HEK293T (cell line): Measurements from ENCODE around the gene BLTP2.

ENCODE experiments used
- FOXK2 ChIP-seq: fragments of 450-650 bp; IDR thresholded peaks from 2 replicates; pipeline ENCODE4 v1.6.1; 2016; ENCODE audit warnings: mild to moderate bottlenecking
- NFRKB ChIP-seq: fragments of 450-650 bp; IDR thresholded peaks from 2 replicates; pipeline ENCODE4 v1.6.1; 2016; ENCODE audit warnings: mild to moderate bottlenecking, moderate library complexity

DNA sequence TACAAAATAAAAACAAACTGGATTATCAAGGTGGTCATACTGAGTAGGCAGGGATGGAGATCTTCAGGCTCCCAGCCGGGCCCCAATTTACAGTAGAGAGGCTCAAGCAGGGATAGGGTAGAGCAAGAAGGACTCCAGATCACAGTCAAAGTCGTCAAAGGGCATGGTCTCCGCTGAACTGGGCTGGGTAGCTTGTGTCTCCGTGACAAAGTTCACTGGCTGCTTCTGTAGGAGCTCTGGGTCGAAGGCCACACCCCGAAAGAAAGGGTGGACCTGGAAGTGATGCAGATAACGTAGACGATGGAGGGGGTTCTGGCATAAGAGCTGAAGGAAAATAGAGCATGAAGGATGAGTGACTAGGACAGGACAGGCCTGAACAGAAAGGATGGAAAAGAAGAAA lies 34.6 kb downstream of the BLTP2 start:
- TF ChIP-seq FOXK2 (no peak), NFRKB (no peak)
